ENCODE results near the gene C11orf58. TPM values are rescaled to one million over a fixed set of nuclear protein-coding genes. Genes with fewer than 3 reads are reported as not detected.

C11orf58 gene
- total RNA-seq, 1 experiment from 2014 or later, result 157 TPM

GRCh38 chr11:16741473-16741872, 3.0 kb downstream of the C11orf58 start:
- intact Hi-C loops (cut with micrococcal nuclease; ENCODE audit: unreplicated experiment), result no loop called here
- CTCF ChIA-PET, result no interaction called here
- DNase-seq, result no peak
- no peaks in the 10 kb centered on the region for H3K9me3 Mint-ChIP-seq (ENCODE audit: low read depth, unreplicated experiment)
- H3K36me3 Mint-ChIP-seq (ENCODE audit: insufficient read depth, unreplicated experiment), result peaks cover 34% of the 10 kb centered on the region
- H3K27ac Mint-ChIP-seq (ENCODE audit: unreplicated experiment), result no peak overlapping the region
- H3K4me1 Mint-ChIP-seq (ENCODE audit: low read depth, unreplicated experiment), result peaks cover 36% of the 10 kb centered on the region
- no peak overlapping the region for H3K4me3 Mint-ChIP-seq (ENCODE audit: low read depth, unreplicated experiment)
- BruUV-seq (replicated peaks), result no TSS peak
- TF ChIP-seq CTCF (IDR thresholded peaks at IDR 0.05; ENCODE audit: unreplicated experiment), result no peak
- H3K27me3 Mint-ChIP-seq (ENCODE audit: unreplicated experiment), result no peaks in the 10 kb centered on the region

GRCh38 chr11:16743478-16743877, 5.0 kb downstream of the C11orf58 start:
- Mint-ChIP-seq H3K4me1 (ENCODE audit: low read depth, unreplicated experiment) (peaks cover 27% of the 10 kb centered on the region), H3K27ac (ENCODE audit: unreplicated experiment) (no peak overlapping the region), H3K9me3 (ENCODE audit: low read depth, unreplicated experiment) (no peaks in the 10 kb centered on the region), H3K4me3 (ENCODE audit: low read depth, unreplicated experiment) (no peak overlapping the region), H3K36me3 (ENCODE audit: insufficient read depth, unreplicated experiment) (peaks cover 48% of the 10 kb centered on the region), H3K27me3 (ENCODE audit: unreplicated experiment) (no peaks in the 10 kb centered on the region)
- DNase-seq, result no peak
- CTCF ChIA-PET, result no interaction called here
- no TSS peak for BruUV-seq (replicated peaks)
- no peak for TF ChIP-seq CTCF (IDR thresholded peaks at IDR 0.05; ENCODE audit: unreplicated experiment)
- intact Hi-C loops (cut with micrococcal nuclease; ENCODE audit: unreplicated experiment), result no loop called here

GRCh38 chr11:16744128-16744725, 5.8 kb downstream of the C11orf58 start:
- DNase-seq, result no peak
- Mint-ChIP-seq H3K27me3 (ENCODE audit: unreplicated experiment) (no peaks in the 10 kb centered on the region), H3K36me3 (ENCODE audit: insufficient read depth, unreplicated experiment) (peaks cover 48% of the 10 kb centered on the region), H3K9me3 (ENCODE audit: low read depth, unreplicated experiment) (no peaks in the 10 kb centered on the region), H3K4me3 (ENCODE audit: low read depth, unreplicated experiment) (no peak overlapping the region), H3K4me1 (ENCODE audit: low read depth, unreplicated experiment) (peaks cover 27% of the 10 kb centered on the region), H3K27ac (ENCODE audit: unreplicated experiment) (no peak overlapping the region)
- CTCF ChIA-PET, result no interaction called here
- no TSS peak for BruUV-seq (replicated peaks)
- TF ChIP-seq CTCF (IDR thresholded peaks at IDR 0.05; ENCODE audit: unreplicated experiment), result no peak
- intact Hi-C loops (cut with micrococcal nuclease; ENCODE audit: unreplicated experiment), result no loop called here

GRCh38 chr11:16745950-16746605, 7.6 kb downstream of the C11orf58 start:
- peaks cover 60% of the 10 kb centered on the region for H3K36me3 Mint-ChIP-seq (ENCODE audit: insufficient read depth, unreplicated experiment)
- CTCF ChIA-PET, result no interaction called here
- no peaks in the 10 kb centered on the region for H3K27me3 Mint-ChIP-seq (ENCODE audit: unreplicated experiment)
- H3K4me3 Mint-ChIP-seq (ENCODE audit: low read depth, unreplicated experiment), result no peak overlapping the region
- no peak for DNase-seq
- peaks cover 24% of the 10 kb centered on the region for H3K4me1 Mint-ChIP-seq (ENCODE audit: low read depth, unreplicated experiment)
- intact Hi-C loops (cut with micrococcal nuclease; ENCODE audit: unreplicated experiment), result no loop called here
- no peak for TF ChIP-seq CTCF (IDR thresholded peaks at IDR 0.05; ENCODE audit: unreplicated experiment)
- H3K27ac Mint-ChIP-seq (ENCODE audit: unreplicated experiment), result no peak overlapping the region
- H3K9me3 Mint-ChIP-seq (ENCODE audit: low read depth, unreplicated experiment), result no peaks in the 10 kb centered on the region
- BruUV-seq (replicated peaks), result no TSS peak

All from Calu3 (cell line).